Measurements from ENCODE around the gene TENM4.

TENM4 gene

GRCh38 chr11:78808923-78809322 lies 631.9 kb downstream of the TENM4 start:
- Mint-ChIP-seq H3K27ac (peak overlapping the region; percentile 98), H3K9me3 (no peaks in the 10 kb centered on the region), H3K36me3 (ENCODE audit: low read depth) (peaks cover 45% of the 10 kb centered on the region), H3K4me1 (peaks cover 79% of the 10 kb centered on the region), H3K4me3 (peak overlapping the region; percentile 44), H3K27me3 (ENCODE audit: low read depth, poor library complexity) (peaks cover 3% of the 10 kb centered on the region)
- no peak for DNase-seq
- TF ChIP-seq CTCF (IDR thresholded peaks at IDR 0.05): no peak

GRCh38 chr11:78807351-78807750 lies 633.5 kb downstream of the TENM4 start:
- TF ChIP-seq CTCF (IDR thresholded peaks at IDR 0.05): no peak
- DNase-seq: no peak
- H3K9me3 Mint-ChIP-seq: no peaks in the 10 kb centered on the region
- no peak overlapping the region for H3K4me3 Mint-ChIP-seq
- H3K36me3 Mint-ChIP-seq (ENCODE audit: low read depth): peaks cover 55% of the 10 kb centered on the region
- no peak overlapping the region for H3K27ac Mint-ChIP-seq
- H3K4me1 Mint-ChIP-seq: peaks cover 76% of the 10 kb centered on the region
- no peaks in the 10 kb centered on the region for H3K27me3 Mint-ChIP-seq (ENCODE audit: low read depth, poor library complexity)

- peak overlapping the region; percentile 11 for H3K4me3 Mint-ChIP-seq
- no peak overlapping the region for H3K27ac Mint-ChIP-seq
- no peak for DNase-seq
- no peaks in the 10 kb centered on the region for H3K27me3 Mint-ChIP-seq (ENCODE audit: low read depth, poor library complexity)
- TF ChIP-seq CTCF (IDR thresholded peaks at IDR 0.05): no peak
- H3K36me3 Mint-ChIP-seq (ENCODE audit: low read depth): peaks cover 54% of the 10 kb centered on the region
- H3K4me1 Mint-ChIP-seq: peaks cover 76% of the 10 kb centered on the region
- H3K9me3 Mint-ChIP-seq: no peaks in the 10 kb centered on the region
Measured at GRCh38 chr11:78806214-78807004, 634.4 kb downstream of the TENM4 start.

GRCh38 chr11:78804991-78805390 lies 635.8 kb downstream of the TENM4 start:
- no peak for DNase-seq
- TF ChIP-seq CTCF (IDR thresholded peaks at IDR 0.05): no peak
- Mint-ChIP-seq H3K4me3 (no peak overlapping the region), H3K9me3 (no peaks in the 10 kb centered on the region), H3K27me3 (ENCODE audit: low read depth, poor library complexity) (no peaks in the 10 kb centered on the region), H3K27ac (no peak overlapping the region), H3K4me1 (peaks cover 76% of the 10 kb centered on the region), H3K36me3 (ENCODE audit: low read depth) (peaks cover 54% of the 10 kb centered on the region)

GRCh38 chr11:78803995-78804394 lies 636.8 kb downstream of the TENM4 start:
- Mint-ChIP-seq H3K4me3 (no peak overlapping the region), H3K27me3 (ENCODE audit: low read depth, poor library complexity) (no peaks in the 10 kb centered on the region), H3K4me1 (peaks cover 76% of the 10 kb centered on the region), H3K36me3 (ENCODE audit: low read depth) (peaks cover 55% of the 10 kb centered on the region), H3K27ac (no peak overlapping the region), H3K9me3 (no peaks in the 10 kb centered on the region)
- no peak for TF ChIP-seq CTCF (IDR thresholded peaks at IDR 0.05)
- no peak for DNase-seq

Measured in nephron progenitor cell (in vitro differentiated cells).